Inflammatory macrophage (primary cell): ENCODE data around the gene BCL2L1.
A peak's percentile ranks its signal among the peaks of the same experiment; 100 is the strongest.

Source experiments
- DNase-seq, 2 donors: peaks; one replicate each; pipeline ENCODE4 v3.0.0-alpha.2; 2020 to 2022

Gene BCL2L1

GRCh38 chr20:31691646-31692275 lies 30.9 kb downstream of the BCL2L1 start:
- DNase-seq = no peak

GRCh38 chr20:31690124-31690666 lies 32.5 kb downstream of the BCL2L1 start:
- DNase-seq = no peak

- no peak for DNase-seq
Measured at GRCh38 chr20:31689141-31689540, 33.5 kb downstream of the BCL2L1 start.

GRCh38 chr20:31687777-31688176 lies 34.9 kb downstream of the BCL2L1 start:
- no peak for DNase-seq

- no peak for DNase-seq
Measured at GRCh38 chr20:31685853-31686643, 36.6 kb downstream of the BCL2L1 start.

- DNase-seq = no peak
Measured at GRCh38 chr20:31684153-31685015, 38.3 kb downstream of the BCL2L1 start.

GRCh38 chr20:31682927-31683326 lies 39.7 kb downstream of the BCL2L1 start:
- no peak for DNase-seq

- no peak for DNase-seq
Measured at GRCh38 chr20:31682352-31682751, 40.3 kb downstream of the BCL2L1 start.

- no peak for DNase-seq
Measured at GRCh38 chr20:31681769-31682168, 40.9 kb downstream of the BCL2L1 start.

- no peak for DNase-seq
Measured at GRCh38 chr20:31681128-31681727, 41.4 kb downstream of the BCL2L1 start.

- DNase-seq = no peak
Measured at GRCh38 chr20:31680286-31681127, 42.2 kb downstream of the BCL2L1 start.

GRCh38 chr20:31679357-31680285 lies 43.0 kb downstream of the BCL2L1 start:
- no peak for DNase-seq

GRCh38 chr20:31678389-31679356 lies 44.0 kb downstream of the BCL2L1 start:
- DNase-seq = no peak

- no peak for DNase-seq
Measured at GRCh38 chr20:31677553-31678260, 45.0 kb downstream of the BCL2L1 start.

- DNase-seq = no peak
Measured at GRCh38 chr20:31676609-31676989, 46.1 kb downstream of the BCL2L1 start.

GRCh38 chr20:31675828-31676608 lies 46.6 kb downstream of the BCL2L1 start:
- DNase-seq = peak; percentile 53 to 61
